Measurements from ENCODE around the gene BDKRB2. TPM values are rescaled to one million over a fixed set of nuclear protein-coding genes. Genes with fewer than 3 reads are reported as not detected.

BDKRB2 gene
- total RNA-seq, 1 experiment from 2014 or later, result 0.49 TPM

GRCh38 chr14:96261772-96262655 is 57.4 kb downstream of the BDKRB2 start:
- ATAC-seq (peak; percentile 50; the same call in 1 of the 2 replicates), DNase-seq (ENCODE audit: low read depth, low spot score) (no peak)
- TF ChIP-seq SP1 (IDR thresholded peaks at IDR 0.05; ENCODE audit: low read depth) (no peak), POLR2AphosphoS5 (IDR thresholded peaks at IDR 0.05; ENCODE audit: low read depth, low read length) (no peak), ATF3 (IDR thresholded peaks at IDR 0.05) (no peak), RAD21 (IDR thresholded peaks at IDR 0.05; ENCODE audit: low read depth) (no peak), SIN3A (IDR thresholded peaks at IDR 0.05; ENCODE audit: low read depth) (no peak), ZNF274 (IDR thresholded peaks at IDR 0.05; ENCODE audit: low read depth, low read length) (no peak), TCF7L2 (IDR thresholded peaks at IDR 0.05; ENCODE audit: borderline replicate concordance, extremely low read depth, insufficient read depth, insufficient read length) (no peak), REST (IDR thresholded peaks at IDR 0.05; ENCODE audit: low read depth) (no peak), ELF1 (IDR thresholded peaks at IDR 0.05; ENCODE audit: borderline replicate concordance, low read depth) (no peak), EZH2phosphoT487 (IDR thresholded peaks at IDR 0.05; ENCODE audit: borderline replicate concordance) (no peak), EZH2 (IDR thresholded peaks at IDR 0.05) (no peak), SRF (IDR thresholded peaks at IDR 0.05; ENCODE audit: low read depth) (no peak), POLR2A (IDR thresholded peaks at IDR 0.05; ENCODE audit: borderline replicate concordance, extremely low read depth, insufficient read depth, insufficient read length) (no peak), JUND (IDR thresholded peaks at IDR 0.05) (no peak)
- no peaks in the 10 kb centered on the region for H3K79me2 ChIP-seq (ENCODE audit: insufficient read depth, low read length)
- no peaks in the 10 kb centered on the region for H3K9me3 ChIP-seq (ENCODE audit: control insufficient read depth in 1 of 2, insufficient read depth in 1 of 2, low read depth in 1 of 2, low read length in 2 of 2)
- no TSS peak for BruUV-seq (replicated peaks)
- H2AFZ ChIP-seq (ENCODE audit: low read depth, low read length, poor library complexity, severe bottlenecking), result no peak overlapping the region
- H3K4me3 ChIP-seq (replicated peaks in 1 of 2; ENCODE audit: low read depth in 1 of 2, low read length in 2 of 2), result no peak overlapping the region
- no peaks in the 10 kb centered on the region for H3K4me1 ChIP-seq (ENCODE audit: control insufficient read depth in 1 of 2, insufficient read depth in 2 of 2, low read length in 2 of 2)
- CTCF ChIA-PET, result interaction anchor here (1.4 kb wide), 1 partner anchor 161 kb away, joined by 3 read pairs; no protein-coding TSS in a partner anchor
- no peaks in the 10 kb centered on the region for H3K36me3 ChIP-seq (ENCODE audit: control insufficient read depth in 1 of 2, insufficient read depth in 2 of 2, low read length in 2 of 2)
- intact Hi-C loops (cut with micrococcal nuclease), result no loop called here
- no peaks in the 10 kb centered on the region for H4K20me1 ChIP-seq (ENCODE audit: insufficient read depth)
- RAD21 ChIA-PET (ENCODE audit: low non-redundant PET in 1 of 2, low total read pairs in 2 of 2, uncharacterized antibody in 2 of 2, unreplicated experiment in 2 of 2), result no interaction called here
- no peaks in the 10 kb centered on the region for H3K9me2 ChIP-seq (ENCODE audit: insufficient read depth)
- POLR2A ChIA-PET, result no interaction called here
- H3K9ac ChIP-seq (ENCODE audit: low read length), result no peak overlapping the region
- H3K27ac ChIP-seq (ENCODE audit: low read depth, low read length), result no peak overlapping the region
- H3K4me2 ChIP-seq (ENCODE audit: low read length), result no peak overlapping the region
- peaks cover 26% of the 10 kb centered on the region for H3K27me3 ChIP-seq (ENCODE audit: insufficient read depth, low read length)

Measured in HCT116 (cell line).